Measurements from ENCODE around the gene FXYD1. TPM values are rescaled to one million over a fixed set of nuclear protein-coding genes. Genes with fewer than 3 reads are reported as not detected.

The FXYD1 gene
- total RNA-seq, 1 donor from 2014 or later = 1.1 TPM

- H3K27ac Mint-ChIP-seq = no peak overlapping the region
- no peaks in the 10 kb centered on the region for H3K9me3 Mint-ChIP-seq
- POLR2A ChIA-PET = no interaction called here
- peaks cover 10% of the 10 kb centered on the region for H3K27me3 Mint-ChIP-seq
- CTCF ChIA-PET = no interaction called here
- no peak overlapping the region for H3K4me3 Mint-ChIP-seq
- DNase-seq (no peak), ATAC-seq (ENCODE audit: low read depth) (no peak)
- TF ChIP-seq, protein P1, sequence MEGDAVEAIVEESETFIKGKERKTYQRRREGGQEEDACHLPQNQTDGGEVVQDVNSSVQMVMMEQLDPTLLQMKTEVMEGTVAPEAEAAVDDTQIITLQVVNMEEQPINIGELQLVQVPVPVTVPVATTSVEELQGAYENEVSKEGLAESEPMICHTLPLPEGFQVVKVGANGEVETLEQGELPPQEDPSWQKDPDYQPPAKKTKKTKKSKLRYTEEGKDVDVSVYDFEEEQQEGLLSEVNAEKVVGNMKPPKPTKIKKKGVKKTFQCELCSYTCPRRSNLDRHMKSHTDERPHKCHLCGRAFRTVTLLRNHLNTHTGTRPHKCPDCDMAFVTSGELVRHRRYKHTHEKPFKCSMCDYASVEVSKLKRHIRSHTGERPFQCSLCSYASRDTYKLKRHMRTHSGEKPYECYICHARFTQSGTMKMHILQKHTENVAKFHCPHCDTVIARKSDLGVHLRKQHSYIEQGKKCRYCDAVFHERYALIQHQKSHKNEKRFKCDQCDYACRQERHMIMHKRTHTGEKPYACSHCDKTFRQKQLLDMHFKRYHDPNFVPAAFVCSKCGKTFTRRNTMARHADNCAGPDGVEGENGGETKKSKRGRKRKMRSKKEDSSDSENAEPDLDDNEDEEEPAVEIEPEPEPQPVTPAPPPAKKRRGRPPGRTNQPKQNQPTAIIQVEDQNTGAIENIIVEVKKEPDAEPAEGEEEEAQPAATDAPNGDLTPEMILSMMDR (IDR thresholded peaks at IDR 0.05) = no peak
- H3K36me3 Mint-ChIP-seq (ENCODE audit: low read depth) = no peaks in the 10 kb centered on the region
- H3K4me1 Mint-ChIP-seq = no peaks in the 10 kb centered on the region
- intact Hi-C loops (cut with micrococcal nuclease) = no loop called here
These were observed 29.9 kb upstream of the FXYD1 start for GRCh38 chr19:35108730-35109129.

DNA sequence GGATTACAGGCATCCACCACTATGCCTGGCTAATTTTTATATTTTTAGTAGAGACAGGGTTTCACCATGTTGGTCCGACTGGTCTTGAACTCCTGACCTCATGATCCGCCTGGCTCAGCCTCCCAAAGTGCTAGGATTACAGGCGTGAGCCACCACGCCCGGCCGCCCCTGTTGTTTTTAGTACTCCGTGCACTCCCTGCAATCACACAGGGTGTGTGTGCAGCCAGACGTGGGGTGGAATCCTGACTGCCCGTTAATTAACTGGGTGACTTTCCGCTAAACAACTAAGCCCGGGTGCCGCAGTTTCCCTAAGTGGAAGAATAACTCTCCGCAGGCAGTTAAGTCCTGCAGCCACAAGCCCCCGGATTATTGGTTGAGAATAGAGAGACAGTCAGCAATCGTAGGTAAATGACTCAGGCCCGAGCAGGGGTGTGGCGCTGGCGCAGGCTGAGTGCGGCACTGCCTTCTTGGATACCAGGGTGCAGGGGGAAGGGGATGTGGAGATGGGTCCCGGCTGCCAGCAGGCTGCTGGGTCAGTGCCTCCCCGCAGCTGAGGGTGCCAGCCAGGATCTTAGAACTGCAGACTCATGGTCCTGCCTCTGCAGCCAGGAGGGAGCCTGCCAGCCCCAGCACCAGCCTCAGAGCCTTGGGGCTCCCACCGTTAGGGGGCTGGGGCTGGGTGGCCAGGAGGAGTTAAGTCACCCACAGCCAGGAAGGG lies 29.1 kb upstream of the FXYD1 start:
- H3K9me3 Mint-ChIP-seq = no peaks in the 10 kb centered on the region
- ChIA-PET CTCF (no interaction called here), POLR2A (no interaction called here)
- no peaks in the 10 kb centered on the region for H3K36me3 Mint-ChIP-seq (ENCODE audit: low read depth)
- DNase-seq (no peak), ATAC-seq (ENCODE audit: low read depth) (no peak)
- intact Hi-C loops (cut with micrococcal nuclease) = no loop called here
- no peak overlapping the region for H3K27ac Mint-ChIP-seq
- H3K27me3 Mint-ChIP-seq = peaks cover 10% of the 10 kb centered on the region
- TF ChIP-seq, protein P1 (IDR thresholded peaks at IDR 0.05) = no peak
- H3K4me1 Mint-ChIP-seq = peaks cover 2% of the 10 kb centered on the region
- H3K4me3 Mint-ChIP-seq = no peak overlapping the region

DNA sequence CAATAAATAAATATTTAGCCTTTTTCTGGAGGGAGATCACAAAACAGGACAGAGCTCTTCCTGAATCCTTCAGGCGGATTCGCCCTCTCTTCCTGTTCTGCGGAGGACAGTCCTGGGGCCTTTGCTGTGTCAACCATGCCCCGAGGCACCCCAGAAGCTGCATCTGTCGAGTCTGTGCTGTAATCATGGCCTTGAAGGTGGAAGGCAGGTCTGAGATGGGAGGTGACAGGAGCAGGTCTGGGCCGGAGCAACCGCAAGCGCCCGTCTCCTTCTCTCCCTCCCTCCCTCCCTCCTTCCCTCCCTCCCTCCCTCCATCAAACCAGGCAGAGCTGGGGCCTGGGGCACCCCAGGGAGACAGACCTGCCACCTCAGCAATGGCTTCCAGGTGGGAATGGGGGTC lies 27.6 kb upstream of the FXYD1 start:
- POLR2A ChIA-PET = no interaction called here

DNA sequence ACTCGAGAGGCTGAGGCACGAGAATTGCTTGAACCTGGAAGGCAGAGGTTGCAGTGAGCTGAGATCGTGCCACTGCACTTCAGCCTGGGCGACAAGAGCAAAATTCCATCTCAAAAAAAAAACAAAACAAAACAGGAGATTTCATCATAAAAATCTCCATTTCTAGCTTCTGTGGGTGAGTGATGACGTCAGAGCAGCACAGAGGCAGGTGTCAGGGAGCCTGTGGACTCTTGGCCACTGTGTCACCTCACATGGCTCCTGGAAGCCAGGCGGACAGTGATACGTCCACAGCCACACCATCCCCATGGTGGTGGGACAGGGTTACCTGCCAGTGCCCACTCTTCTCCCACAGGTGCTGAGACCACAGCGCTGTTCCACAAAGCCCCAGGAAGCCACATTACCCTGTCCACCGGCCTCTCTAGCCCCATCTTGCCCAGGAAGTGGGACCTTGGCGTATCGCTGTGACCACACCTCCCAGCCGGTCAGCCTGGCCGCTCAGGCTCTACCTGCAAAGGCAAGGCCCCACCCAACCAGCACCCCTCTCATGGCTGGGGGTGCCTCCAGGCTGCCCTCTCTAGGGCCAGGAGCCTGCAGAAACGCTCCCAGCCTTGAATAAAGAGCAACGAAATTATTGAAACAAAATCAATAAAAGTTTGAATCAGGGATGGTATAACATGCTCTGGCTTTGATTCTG lies 25.5 kb upstream of the FXYD1 start:
- POLR2A ChIA-PET = no interaction called here
- Mint-ChIP-seq H3K4me3 (no peak overlapping the region), H3K36me3 (ENCODE audit: low read depth) (no peaks in the 10 kb centered on the region), H3K27ac (no peak overlapping the region), H3K4me1 (peaks cover 4% of the 10 kb centered on the region), H3K9me3 (no peaks in the 10 kb centered on the region), H3K27me3 (peaks cover 13% of the 10 kb centered on the region)
- DNase-seq (no peak), ATAC-seq (ENCODE audit: low read depth) (no peak)
- intact Hi-C loops (cut with micrococcal nuclease) = no loop called here
- TF ChIP-seq, protein P1 (IDR thresholded peaks at IDR 0.05) = no peak
- CTCF ChIA-PET = no interaction called here

More for the DNA sequence above, 27.6 kb upstream of the FXYD1 start:
- ATAC-seq (ENCODE audit: low read depth) (no peak), DNase-seq (no peak)
- intact Hi-C loops (cut with micrococcal nuclease) = no loop called here
- H3K36me3 Mint-ChIP-seq (ENCODE audit: low read depth) = no peaks in the 10 kb centered on the region
- H3K27ac Mint-ChIP-seq = no peak overlapping the region
- TF ChIP-seq, protein P1 (IDR thresholded peaks at IDR 0.05) = no peak
- CTCF ChIA-PET = no interaction called here
- H3K9me3 Mint-ChIP-seq = no peaks in the 10 kb centered on the region
- H3K27me3 Mint-ChIP-seq = peaks cover 13% of the 10 kb centered on the region
- no peak overlapping the region for H3K4me3 Mint-ChIP-seq
- H3K4me1 Mint-ChIP-seq = peaks cover 4% of the 10 kb centered on the region

All from activated B cell treated with CpG ODN at 0.5 μM for 24 hours (primary cell).